ENCODE data around the gene C11orf68. TPM values are rescaled to one million over a fixed set of nuclear protein-coding genes. Genes with fewer than 3 reads are reported as not detected.

The C11orf68 gene
- total and polyA plus RNA-seq, 9 of the 15 experiments (the other 6 are each of a cell fraction or from before 2014, with no cell fraction given): 3.6 to 35.9 (median 12.8) TPM

DNA sequence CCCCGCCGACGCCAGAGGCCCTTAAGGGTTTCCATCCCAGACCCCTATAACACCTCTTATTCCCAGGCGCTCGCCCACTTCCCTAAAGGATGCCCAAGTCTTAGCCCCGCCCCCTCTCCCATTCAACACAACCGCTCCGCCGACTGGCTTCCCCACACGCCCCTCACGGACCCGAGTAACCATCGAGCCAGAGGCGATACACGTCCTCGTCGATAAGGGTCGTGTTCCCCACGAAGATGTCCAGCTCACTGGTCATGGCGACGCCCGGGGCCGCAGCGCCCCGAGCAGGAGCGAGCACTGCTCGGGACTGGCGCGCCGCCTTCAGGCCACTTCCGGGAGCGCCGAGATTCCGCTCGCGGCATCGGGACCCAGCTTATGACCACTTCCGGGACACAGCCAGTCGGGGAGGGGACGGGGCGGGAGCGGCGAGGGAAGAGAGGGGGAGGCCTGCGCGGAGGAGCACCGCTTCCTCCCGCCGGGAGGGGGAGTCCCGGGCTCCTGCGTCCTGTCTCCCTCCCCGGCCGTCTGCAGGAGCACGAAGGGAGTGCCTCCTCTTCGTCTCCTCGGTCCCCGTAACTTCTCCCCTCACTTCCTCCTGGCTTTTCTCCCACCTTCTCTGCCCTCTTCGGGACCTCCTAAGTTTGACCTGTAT is 30.6 kb downstream of the C11orf68 start, which contains the start of gene FIBP (continued):
- TF ChIP-seq SNRNP70 (optimal IDR thresholded peaks at IDR 0.05; ENCODE audit: low read depth, low read length) (no peak), ZNF324 (CRISPR knock-in tag; IDR thresholded peaks at IDR 0.05) (no peak), FOS (IDR thresholded peaks at IDR 0.05; ENCODE audit: extremely low read depth, insufficient read length) (no peak), RBM34 (IDR thresholded peaks at IDR 0.05; ENCODE audit: borderline replicate concordance, insufficient read depth, low read length) (no peak), ATF7 (IDR thresholded peaks at IDR 0.05) (peak; percentile 88), HMGN3 (IDR thresholded peaks at IDR 0.05; ENCODE audit: borderline replicate concordance, extremely low read depth, insufficient read length, low read depth, low read length) (peak; percentile 78), CBX3 (IDR thresholded peaks at IDR 0.05; ENCODE audit: borderline replicate concordance in 1 of 2, low read length in 2 of 2) (peak in 1 of 2 experiments; percentile 43; a peak in 1 of 3 replicates), KAT2B (IDR thresholded peaks at IDR 0.05; ENCODE audit: low read depth, low read length) (peak; percentile 37), ZNF644 (tag; IDR thresholded peaks at IDR 0.05; ENCODE audit: low read depth) (no peak), NCOA6 (IDR thresholded peaks at IDR 0.05) (no peak), FOXA3 (CRISPR knock-in tag; conservative IDR thresholded peaks at IDR 0.05 in 1 of 2, IDR thresholded peaks at IDR 0.05 in 1 of 2) (no peak), CXXC5 (CRISPR knock-in tag; IDR thresholded peaks at IDR 0.05) (peak; percentile 90), UBTF (IDR thresholded peaks at IDR 0.05; ENCODE audit: borderline replicate concordance in 1 of 2, low read depth in 2 of 2, low read length in 2 of 2) (no peak), EWSR1 (IDR thresholded peaks at IDR 0.05; ENCODE audit: borderline replicate concordance, low read depth, partially characterized antibody) (no peak), NR2C2 (CRISPR knock-in tag; IDR thresholded peaks at IDR 0.05) (peak; percentile 86), NR2C2 (tag; IDR thresholded peaks at IDR 0.05) (peak; percentile 91), HES1 (IDR thresholded peaks at IDR 0.05; ENCODE audit: low read depth) (no peak), EP400 (IDR thresholded peaks at IDR 0.05) (peak; percentile 92)
- TF ChIP-seq, protein P1, sequence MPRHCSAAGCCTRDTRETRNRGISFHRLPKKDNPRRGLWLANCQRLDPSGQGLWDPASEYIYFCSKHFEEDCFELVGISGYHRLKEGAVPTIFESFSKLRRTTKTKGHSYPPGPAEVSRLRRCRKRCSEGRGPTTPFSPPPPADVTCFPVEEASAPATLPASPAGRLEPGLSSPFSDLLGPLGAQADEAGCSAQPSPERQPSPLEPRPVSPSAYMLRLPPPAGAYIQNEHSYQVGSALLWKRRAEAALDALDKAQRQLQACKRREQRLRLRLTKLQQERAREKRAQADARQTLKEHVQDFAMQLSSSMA (CRISPR knock-in tag; IDR thresholded peaks at IDR 0.05): peak; percentile 17; the same call in 1 of the 2 replicates
- TF ChIP-seq, protein P2, sequence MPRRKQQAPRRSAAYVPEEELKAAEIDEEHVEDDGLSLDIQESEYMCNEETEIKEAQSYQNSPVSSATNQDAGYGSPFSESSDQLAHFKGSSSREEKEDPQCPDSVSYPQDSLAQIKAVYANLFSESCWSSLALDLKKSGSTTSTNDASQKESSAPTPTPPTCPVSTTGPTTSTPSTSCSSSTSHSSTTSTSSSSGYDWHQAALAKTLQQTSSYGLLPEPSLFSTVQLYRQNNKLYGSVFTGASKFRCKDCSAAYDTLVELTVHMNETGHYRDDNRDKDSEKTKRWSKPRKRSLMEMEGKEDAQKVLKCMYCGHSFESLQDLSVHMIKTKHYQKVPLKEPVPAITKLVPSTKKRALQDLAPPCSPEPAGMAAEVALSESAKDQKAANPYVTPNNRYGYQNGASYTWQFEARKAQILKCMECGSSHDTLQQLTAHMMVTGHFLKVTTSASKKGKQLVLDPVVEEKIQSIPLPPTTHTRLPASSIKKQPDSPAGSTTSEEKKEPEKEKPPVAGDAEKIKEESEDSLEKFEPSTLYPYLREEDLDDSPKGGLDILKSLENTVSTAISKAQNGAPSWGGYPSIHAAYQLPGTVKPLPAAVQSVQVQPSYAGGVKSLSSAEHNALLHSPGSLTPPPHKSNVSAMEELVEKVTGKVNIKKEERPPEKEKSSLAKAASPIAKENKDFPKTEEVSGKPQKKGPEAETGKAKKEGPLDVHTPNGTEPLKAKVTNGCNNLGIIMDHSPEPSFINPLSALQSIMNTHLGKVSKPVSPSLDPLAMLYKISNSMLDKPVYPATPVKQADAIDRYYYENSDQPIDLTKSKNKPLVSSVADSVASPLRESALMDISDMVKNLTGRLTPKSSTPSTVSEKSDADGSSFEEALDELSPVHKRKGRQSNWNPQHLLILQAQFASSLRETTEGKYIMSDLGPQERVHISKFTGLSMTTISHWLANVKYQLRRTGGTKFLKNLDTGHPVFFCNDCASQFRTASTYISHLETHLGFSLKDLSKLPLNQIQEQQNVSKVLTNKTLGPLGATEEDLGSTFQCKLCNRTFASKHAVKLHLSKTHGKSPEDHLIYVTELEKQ (CRISPR knock-in tag; IDR thresholded peaks at IDR 0.05): no peak
